NCI-H2081 treated with DMSO at 0.1 percent for 48 hours (cell line): ENCODE results near the gene PRPF4.
"Not testable (repeated sequence)": the region's sequence is repeated elsewhere in the genome, so short reads cannot be mapped to it uniquely, and the experiment has no call there.

Source experiments
- DNase-seq: peaks from one replicate; lab custom pipeline; 2025; lab: John Stamatoyannopoulos, UW

PRPF4 gene

GRCh38 chr9:113267911-113268566 is 7.4 kb upstream of the PRPF4 start:
- no peak for DNase-seq

DNA sequence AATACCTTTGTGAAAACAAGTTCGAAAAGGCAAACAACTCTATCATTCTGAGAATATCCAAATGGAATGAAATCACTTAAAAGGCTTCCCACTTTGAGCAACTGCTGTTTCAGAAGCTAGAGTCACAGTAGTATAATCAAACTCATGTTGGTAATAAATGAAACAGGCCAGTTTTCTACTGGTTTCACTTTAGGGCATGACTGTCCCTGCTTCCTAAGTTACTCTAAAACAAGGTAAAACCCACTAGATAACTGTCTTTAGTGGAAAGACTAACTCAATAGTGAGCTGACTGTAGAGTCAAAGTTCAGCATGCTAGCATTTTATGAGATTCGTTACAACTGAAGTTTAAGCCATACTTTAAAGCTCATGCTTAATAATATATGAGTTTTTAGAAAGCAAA is 6.1 kb upstream of the PRPF4 start:
- DNase-seq, result no peak

GRCh38 chr9:113269871-113270270 is 5.6 kb upstream of the PRPF4 start:
- DNase-seq, result no peak

GRCh38 chr9:113274474-113275156 is 843 bp upstream of the PRPF4 start:
- DNase-seq, result peak; percentile 5

- no peak for DNase-seq
Observed at GRCh38 chr9:113278840-113279239, 3.4 kb downstream of the PRPF4 start.

DNA sequence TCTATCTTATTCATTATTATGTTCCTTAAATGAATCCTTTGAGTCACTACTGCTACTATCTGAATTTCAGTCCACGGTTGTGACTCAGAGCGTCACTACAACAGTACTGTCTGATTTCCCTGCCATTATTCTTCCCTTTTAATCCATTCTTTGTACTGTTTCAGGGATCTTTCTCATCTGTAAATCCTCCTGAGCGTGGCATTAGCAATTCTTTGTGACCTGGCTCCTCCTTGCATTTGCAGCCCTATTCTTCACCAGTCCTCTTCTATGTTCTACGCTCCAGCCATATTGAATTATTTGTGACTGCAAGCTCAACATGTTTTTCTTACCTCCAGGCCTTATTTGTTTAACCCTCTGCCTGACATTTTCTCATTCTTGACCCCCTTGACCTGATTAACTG is 5.9 kb downstream of the PRPF4 start:
- no peak for DNase-seq

GRCh38 chr9:113289091-113289490 is 13.6 kb downstream of the PRPF4 start:
- DNase-seq, result no peak

- no peak for DNase-seq
Observed at GRCh38 chr9:113290052-113290607, 14.7 kb downstream of the PRPF4 start.

- DNase-seq, result no peak
Observed at GRCh38 chr9:113293285-113293878, 17.9 kb downstream of the PRPF4 start.

DNA sequence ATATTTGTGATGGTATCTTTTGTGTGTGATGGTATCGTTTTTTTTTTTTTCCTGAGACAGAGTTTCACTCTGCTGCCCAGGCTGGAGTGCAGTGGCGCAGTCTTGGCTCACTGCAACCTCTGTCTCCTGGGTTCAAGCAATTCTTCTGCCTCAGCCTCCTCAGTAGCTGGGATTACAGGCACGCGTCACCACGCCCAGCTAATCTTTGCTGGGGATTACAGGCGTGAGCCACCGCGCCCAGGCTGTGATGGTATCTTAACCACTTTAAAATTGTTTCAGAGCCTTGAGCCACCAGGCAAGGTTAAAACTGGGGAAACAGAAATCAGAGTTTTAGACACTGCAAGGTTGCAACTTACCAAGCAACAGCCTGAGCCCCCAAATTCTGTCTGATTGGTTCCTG is 20.8 kb downstream of the PRPF4 start:
- not testable (repeated sequence) for DNase-seq

GRCh38 chr9:113296796-113297558 is 21.5 kb downstream of the PRPF4 start:
- DNase-seq, result no peak

DNA sequence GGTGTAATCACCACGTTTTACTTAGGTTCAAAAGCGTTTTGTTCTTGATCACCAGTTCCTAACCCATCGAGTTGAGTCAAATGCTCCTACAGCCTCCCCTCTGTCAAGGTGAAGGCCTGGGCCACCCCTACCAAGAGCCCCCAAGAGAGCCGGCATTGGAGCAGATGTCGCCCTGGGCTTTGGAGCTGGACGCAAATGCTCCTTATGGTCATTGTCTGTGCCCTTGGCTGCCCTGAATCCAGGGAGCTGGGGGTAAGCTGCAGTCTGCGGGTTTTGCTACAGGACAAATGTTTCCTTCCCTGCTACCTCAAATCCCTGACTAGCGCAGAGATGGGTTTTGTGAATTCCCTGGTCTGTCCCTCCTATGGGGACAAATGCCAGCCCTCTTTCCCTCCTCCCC is 22.9 kb downstream of the PRPF4 start:
- DNase-seq, result no peak

GRCh38 chr9:113298924-113299770 is 23.7 kb downstream of the PRPF4 start:
- peak; percentile 52 for DNase-seq

DNA sequence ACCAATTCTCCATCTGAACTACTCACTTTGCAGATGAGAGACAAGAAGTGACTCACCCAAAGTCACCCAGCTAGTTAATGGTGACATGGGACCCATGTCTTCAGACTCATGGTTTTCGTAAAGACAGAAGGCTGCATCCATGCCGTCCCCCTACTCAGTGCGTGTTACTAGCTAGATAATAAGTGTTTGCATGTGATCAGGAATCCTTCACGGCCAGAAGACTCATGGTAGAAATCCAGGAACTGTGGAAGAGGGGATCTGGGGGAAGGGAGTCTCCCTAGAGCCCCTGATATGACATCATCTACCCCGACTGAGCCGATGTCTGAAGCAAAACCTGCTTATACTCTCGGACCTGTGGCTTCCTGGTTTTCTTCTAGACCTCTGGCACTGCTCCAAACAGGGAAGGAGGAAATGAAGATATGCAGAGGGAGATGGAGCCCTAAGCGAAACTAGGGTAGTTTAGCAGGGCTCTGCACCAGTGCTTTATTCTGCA is 24.4 kb downstream of the PRPF4 start:
- DNase-seq, result no peak

DNA sequence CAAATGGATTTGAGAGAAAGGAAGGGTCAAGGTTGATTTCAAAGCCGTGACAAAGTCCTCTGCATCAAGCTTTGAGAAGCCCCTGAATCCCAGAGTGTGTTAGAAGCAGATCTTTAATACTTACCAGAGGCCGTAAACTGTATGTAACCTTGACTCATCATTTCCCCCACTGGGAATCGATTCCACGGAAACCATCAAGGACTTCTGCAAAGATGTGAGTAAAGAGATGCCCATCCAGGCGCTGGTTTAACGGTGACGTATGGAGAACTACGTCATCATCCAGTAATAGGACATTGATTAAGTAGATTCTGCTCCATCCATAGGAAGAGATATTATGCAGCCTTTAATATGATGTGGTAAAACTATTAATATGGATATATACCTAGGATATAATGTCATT is 26.1 kb downstream of the PRPF4 start:
- no peak for DNase-seq

- DNase-seq, result no peak
Observed at GRCh38 chr9:113302792-113303418, 27.4 kb downstream of the PRPF4 start, which contains the start of gene RNF183. Gene RNF183 (minus strand): TSS chr9:113303376. CDS start chr9:113298184, 5,192 bp downstream.

DNA sequence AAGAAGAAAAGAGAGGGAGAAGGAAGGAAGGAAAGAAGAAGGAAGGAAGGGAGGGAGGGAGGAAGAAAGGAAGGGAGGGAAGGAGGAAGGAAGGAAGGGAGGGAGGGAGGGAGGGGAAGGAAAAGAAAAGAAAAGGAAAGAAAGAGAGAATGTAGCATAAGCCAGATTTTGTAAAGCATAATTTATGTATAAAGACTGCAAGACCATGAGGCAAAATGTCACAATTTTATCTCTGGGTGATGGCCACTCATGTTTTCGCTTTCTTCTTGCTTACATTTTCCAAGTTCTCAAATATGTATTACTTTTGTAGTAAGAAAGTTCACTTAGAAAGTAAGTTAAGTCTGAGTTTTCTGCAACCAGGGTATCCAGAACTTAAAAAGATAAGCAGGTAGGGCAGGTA is 31.1 kb downstream of the PRPF4 start:
- no peak for DNase-seq

DNA sequence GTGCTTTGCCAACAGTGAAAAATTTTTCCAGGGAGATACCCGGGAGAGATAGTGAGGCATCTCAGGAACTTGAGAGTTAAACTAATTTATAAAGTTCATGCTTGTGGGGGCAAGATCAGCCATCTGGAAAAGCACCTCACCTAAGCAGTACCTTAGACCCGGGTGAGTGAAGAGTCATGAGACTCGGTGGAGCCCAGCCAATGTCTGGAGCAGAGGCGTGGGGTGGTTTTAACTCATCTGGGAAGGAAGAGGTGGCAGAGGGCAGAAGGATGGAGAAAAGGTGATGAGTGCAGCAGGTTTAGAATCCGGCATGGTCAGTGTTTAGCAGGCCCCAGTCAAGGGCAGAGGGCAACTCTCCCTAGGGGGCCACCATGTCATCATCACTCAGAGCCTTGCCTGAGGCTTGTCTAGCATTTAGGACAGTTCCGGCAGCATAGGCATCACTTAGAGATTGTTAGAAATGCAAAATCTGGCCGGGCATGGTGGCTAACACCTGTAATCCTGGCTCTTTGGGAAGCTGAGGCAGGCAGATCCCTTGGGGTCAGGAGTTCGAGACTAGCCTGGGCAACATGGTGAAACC is 32.0 kb downstream of the PRPF4 start:
- DNase-seq, result no peak

DNA sequence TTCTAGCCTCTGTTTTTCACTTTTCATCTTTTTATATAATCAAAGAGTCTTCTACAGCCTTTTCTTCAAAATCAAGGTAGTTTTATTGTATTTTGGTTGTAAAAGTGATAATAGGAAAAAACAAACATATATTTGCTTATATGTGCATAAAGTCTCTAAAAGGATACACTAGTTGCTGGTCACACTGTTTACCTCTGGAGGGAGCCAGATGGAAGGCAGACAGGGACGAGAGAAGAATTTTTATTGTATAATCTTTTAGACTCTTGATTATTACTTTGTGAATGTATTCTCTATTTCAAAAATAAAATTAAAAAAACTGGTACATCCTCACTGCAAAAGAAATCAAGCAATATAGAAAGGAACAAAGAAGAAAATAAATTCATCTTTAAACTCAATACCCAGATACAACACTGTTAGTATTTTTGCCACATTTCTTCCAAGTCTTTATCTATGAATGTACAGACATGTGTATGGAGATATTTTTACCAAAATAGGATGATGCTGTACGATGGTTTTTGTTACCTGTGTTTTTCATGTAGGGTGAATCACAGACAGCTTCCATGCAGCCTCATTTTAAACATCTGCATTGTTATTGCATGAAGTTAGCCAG is 33.9 kb downstream of the PRPF4 start:
- no peak for DNase-seq

DNA sequence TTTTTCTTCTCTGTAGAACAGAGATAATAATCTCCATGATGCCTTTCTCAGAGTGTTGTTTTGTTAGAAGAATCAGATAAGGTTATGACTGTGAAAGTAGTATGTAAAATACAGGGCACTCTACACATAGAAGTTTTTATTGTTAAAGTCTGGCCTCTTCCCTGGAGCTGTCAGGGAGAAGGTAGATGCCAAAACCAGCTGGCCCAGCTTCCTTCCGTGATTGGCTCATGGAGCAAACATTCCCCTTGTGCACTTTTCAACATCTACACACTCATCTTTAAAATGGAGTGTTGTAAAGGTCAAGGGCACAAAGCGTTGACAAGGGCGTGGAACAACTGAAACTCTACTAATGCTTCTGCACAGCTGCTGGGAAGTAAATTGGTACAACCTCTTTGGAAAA is 35.1 kb downstream of the PRPF4 start:
- no peak for DNase-seq
